ENCODE measurements around the gene ZNF518B. TPM values are rescaled to one million over a fixed set of nuclear protein-coding genes. Genes with fewer than 3 reads are reported as not detected.

The ZNF518B gene
- total RNA-seq, 2 experiments from 2014 or later, result 18.9 to 22.7 TPM

Other genes starting within 250 kb of the ZNF518B start
- under 1 TPM; 0.18 to 0.61 TPM for gene CLNK, start 227.3 kb upstream of the ZNF518B start, total RNA-seq